H1 (cell line): ENCODE data around the gene OR51E1. TPM values are rescaled to one million over a fixed set of nuclear protein-coding genes. Genes with fewer than 3 reads are reported as not detected.

ENCODE experiments used
- CTCF ChIA-PET: fragments of 300-600 bp; sonication (Branson Sonifier 250); formaldehyde crosslinking; loops from one replicate; lab custom pipeline; 2021; ENCODE audit not compliant: partially characterized antibody; lab: Charles Lee
- POLR2A ChIA-PET: fragments of 300-600 bp; sonication (Branson Sonifier 250); formaldehyde crosslinking; loops from one replicate; lab custom pipeline; 2021; ENCODE audit warnings: inconsistent platforms; ENCODE audit not compliant: partially characterized antibody; lab: Charles Lee
- DNase-seq, 2 experiments: peaks; one replicate each; pipeline versions ENCODE4 v3.0.0 to v3.0.0-alpha.2; 2010 to 2022; ENCODE audit warnings: low spot score in 2 of 2, low read depth in 1 of 2, mixed read lengths in 1 of 2
- FAIRE-seq: peaks from 2 replicates; lab custom pipeline; 2011; peaks lifted over from hg19 to GRCh38; lab: Jason Lieb, UNC
- H2AFZ ChIP-seq: 2 replicates; pipeline ENCODE4 v1.8.1; 2012; ENCODE audit warnings: low read length, inconsistent platforms
- H2AK5ac ChIP-seq: 2 replicates; pipeline ENCODE4 v1.6.1; 2013; ENCODE audit warnings: low read depth, low read length
- H2BK120ac ChIP-seq: replicated peaks from 2 replicates; pipeline ENCODE3; 2013; ENCODE audit warnings: low read depth, low read length, inconsistent platforms
- H2BK12ac ChIP-seq: 2 replicates; pipeline ENCODE4 v1.6.1; 2013; ENCODE audit warnings: low read depth, low read length
- H2BK15ac ChIP-seq: 2 replicates; pipeline ENCODE4 v1.6.1; 2013; ENCODE audit warnings: low read length
- H2BK20ac ChIP-seq: 2 replicates; pipeline ENCODE4 v1.6.1; 2013; ENCODE audit warnings: low read length
- H2BK5ac ChIP-seq: 2 replicates; pipeline ENCODE4 v1.6.1; 2013; ENCODE audit warnings: low read depth, low read length
- H3K14ac ChIP-seq: 2 replicates; pipeline ENCODE4 v1.6.1; 2013; ENCODE audit warnings: inconsistent platforms; ENCODE audit not compliant: insufficient read length
- H3K18ac ChIP-seq: 2 replicates; pipeline ENCODE4 v1.6.1; 2013; ENCODE audit warnings: low read length; ENCODE audit errors: extremely low read depth
- H3K23ac ChIP-seq: 2 replicates; pipeline ENCODE4 v1.6.1; 2013; ENCODE audit warnings: inconsistent platforms; ENCODE audit not compliant: insufficient read length
- H3K23me2 ChIP-seq: 2 replicates; pipeline ENCODE4 v1.6.1; 2013; ENCODE audit warnings: low read depth, low read length
- H3K27ac ChIP-seq: 2 replicates; pipeline ENCODE4 v1.6.1; 2011; ENCODE audit warnings: low read depth, low read length, inconsistent platforms
- H3K27me3 ChIP-seq, 4 experiments: replicated peaks in 1 of 4; 1 replicate in 1 of 4; 2 replicates in 3 of 4; pipeline versions ENCODE4 v1.6.1 to v1.8.1; 2011 to 2013; ENCODE audit warnings: low read length in 3 of 4, mild to moderate bottlenecking in 3 of 4, inconsistent platforms in 2 of 4, mixed read lengths in 2 of 4, moderate library complexity in 1 of 4; ENCODE audit not compliant: control insufficient read depth in 3 of 4, insufficient read depth in 3 of 4; ENCODE audit errors: extremely low read depth in 1 of 4
- H3K36me3 ChIP-seq, 4 experiments: 2 replicates each; pipeline versions ENCODE4 v1.6.1 to v1.8.1; 2011 to 2013; ENCODE audit warnings: mild to moderate bottlenecking in 4 of 4, low read length in 3 of 4, moderate library complexity in 2 of 4, control low read depth in 1 of 4, inconsistent platforms in 1 of 4; ENCODE audit not compliant: insufficient read depth in 4 of 4, control insufficient read depth in 2 of 4
- H3K4ac ChIP-seq: replicated peaks from 2 replicates; pipeline ENCODE3; 2013; ENCODE audit warnings: low read length, low read depth, mixed read lengths, inconsistent platforms; ENCODE audit not compliant: insufficient read length
- H3K4me1 ChIP-seq, 4 experiments: replicated peaks in 1 of 4; 1 replicate in 1 of 4; 2 replicates in 3 of 4; pipeline versions ENCODE4 v1.6.1 to v1.8.1; 2011 to 2013; ENCODE audit warnings: low read length in 3 of 4, inconsistent platforms in 2 of 4, mixed read lengths in 1 of 4; ENCODE audit not compliant: insufficient read depth in 4 of 4, control insufficient read depth in 3 of 4
- H3K4me2 ChIP-seq, 2 experiments: 2 replicates each; pipeline versions ENCODE4 v1.6.1 to v1.8.1; 2011 to 2013; ENCODE audit warnings: low read depth in 2 of 2, low read length in 2 of 2, control low read depth in 1 of 2, inconsistent platforms in 1 of 2, mild to moderate bottlenecking in 1 of 2; ENCODE audit not compliant: insufficient read depth in 1 of 2
- H3K4me3 ChIP-seq, 4 experiments: fragments of 200-600, 300-600 bp in 1 of 4; sonication (generic), shearing (Covaris generic), sonication (Bioruptor Twin) in 1 of 4; 2 replicates each; pipeline versions ENCODE4 v1.5.1 to v1.8.1; 2011 to 2016; ENCODE audit warnings: low read length in 4 of 4, low read depth in 3 of 4, control low read depth in 2 of 4, inconsistent platforms in 2 of 4, mild to moderate bottlenecking in 2 of 4, mixed read lengths in 1 of 4, moderate library complexity in 1 of 4; ENCODE audit not compliant: insufficient read depth in 2 of 4; ENCODE audit errors: extremely low read depth in 1 of 4
- H3K56ac ChIP-seq: replicated peaks from 2 replicates; pipeline ENCODE3; 2013; ENCODE audit warnings: low read depth, mild to moderate bottlenecking, mixed read lengths, low read length, inconsistent platforms; ENCODE audit not compliant: insufficient read length
- H3K79me1 ChIP-seq: 2 replicates; pipeline ENCODE4 v1.6.1; 2013; ENCODE audit warnings: low read depth, low read length, control low read depth
- H3K79me2 ChIP-seq, 2 experiments: 2 replicates each; pipeline versions ENCODE4 v1.6.1 to v1.8.1; 2012 to 2013; ENCODE audit warnings: low read length in 2 of 2, mild to moderate bottlenecking in 2 of 2, inconsistent platforms in 1 of 2; ENCODE audit not compliant: insufficient read depth in 2 of 2, control insufficient read depth in 1 of 2
- H3K9ac ChIP-seq, 4 experiments: replicated peaks in 1 of 4; 1 replicate in 1 of 4; 2 replicates in 3 of 4; pipeline versions ENCODE4 v1.6.1 to v1.8.1; 2011 to 2013; ENCODE audit warnings: low read depth in 3 of 4, low read length in 3 of 4, control low read depth in 2 of 4, mild to moderate bottlenecking in 2 of 4, moderate library complexity in 2 of 4, inconsistent platforms in 1 of 4; ENCODE audit errors: extremely low read depth in 1 of 4
- H3K9me3 ChIP-seq, 2 experiments: 2 replicates each; pipeline versions ENCODE4 v1.6.1 to v1.8.1; 2012 to 2013; ENCODE audit warnings: mild to moderate bottlenecking in 2 of 2, moderate library complexity in 2 of 2, control low read depth in 1 of 2, inconsistent platforms in 1 of 2, low read depth in 1 of 2, low read length in 1 of 2, mixed read lengths in 1 of 2; ENCODE audit not compliant: insufficient read depth in 2 of 2
- H4K20me1 ChIP-seq, 2 experiments: replicated peaks in 1 of 2; 2 replicates each; pipeline versions ENCODE3 to v1.8.1; 2011 to 2013; ENCODE audit warnings: inconsistent platforms in 2 of 2, low read length in 2 of 2, mild to moderate bottlenecking in 1 of 2; ENCODE audit not compliant: insufficient read depth in 2 of 2, control insufficient read depth in 1 of 2
- H4K5ac ChIP-seq: 2 replicates; pipeline ENCODE4 v1.6.1; 2013; ENCODE audit warnings: low read length, low read depth, mixed read lengths, inconsistent platforms; ENCODE audit not compliant: insufficient read length
- H4K8ac ChIP-seq: 2 replicates; pipeline ENCODE4 v1.8.0; 2013; ENCODE audit warnings: mild to moderate bottlenecking, moderate library complexity, low read length, inconsistent platforms; ENCODE audit not compliant: insufficient read depth; ENCODE audit errors: extremely low read depth
- H4K91ac ChIP-seq: replicated peaks from 2 replicates; pipeline ENCODE3; 2013; ENCODE audit warnings: low read length, mixed read lengths, inconsistent platforms; ENCODE audit not compliant: insufficient read length
- BCL11A ChIP-seq, 2 experiments: IDR thresholded peaks; one replicate each; pipeline ENCODE4 v1.6.1; 2011; ENCODE audit warnings: low read depth in 2 of 2, low read length in 2 of 2, mild to moderate bottlenecking in 2 of 2
- CHD2 ChIP-seq: IDR thresholded peaks from 2 replicates; pipeline ENCODE4 v1.6.1; 2012; ENCODE audit warnings: low read length, improper control_type of control experiment
- EP300 ChIP-seq, 2 experiments: IDR thresholded peaks; 1 replicate in 1 of 2; 2 replicates in 1 of 2; pipeline ENCODE4 v1.6.1; 2011 to 2012; ENCODE audit warnings: low read depth in 2 of 2, low read length in 2 of 2, mild to moderate bottlenecking in 2 of 2, borderline replicate concordance in 1 of 2, inconsistent platforms in 1 of 2, moderate library complexity in 1 of 2
- GTF2F1 ChIP-seq: IDR thresholded peaks from 2 replicates; pipeline ENCODE4 v1.6.1; 2012; ENCODE audit warnings: low read depth, low read length, improper control_type of control experiment, borderline replicate concordance
- KDM4A ChIP-seq: IDR thresholded peaks from one replicate; pipeline ENCODE4 v1.7.1; 2012; ENCODE audit warnings: low read depth, mild to moderate bottlenecking, moderate library complexity, low read length, inconsistent platforms; ENCODE audit not compliant: severe bottlenecking
- PHF8 ChIP-seq: fragments of 200-600 bp; sonication (generic); conservative IDR thresholded peaks from 2 replicates; pipeline ENCODE4 v1.7.1; 2012; ENCODE audit warnings: low read depth, mild to moderate bottlenecking, inconsistent platforms, low read length, moderate library complexity
- POLR2A ChIP-seq, 2 experiments: IDR thresholded peaks; 1 replicate in 1 of 2; 2 replicates in 1 of 2; pipeline ENCODE4 v1.6.1; 2011; ENCODE audit warnings: low read depth in 2 of 2, low read length in 2 of 2, mild to moderate bottlenecking in 2 of 2; ENCODE audit errors: control extremely low read depth in 1 of 2
- POLR2AphosphoS5 ChIP-seq: IDR thresholded peaks from 2 replicates; pipeline ENCODE4 v1.6.1; 2011; ENCODE audit warnings: low read depth, low read length
- RAD21 ChIP-seq, 2 experiments: IDR thresholded peaks in 1 of 2; conservative IDR thresholded peaks in 1 of 2; 2 replicates each; pipeline ENCODE4 v1.6.1; 2011; ENCODE audit warnings: low read depth in 2 of 2, low read length in 2 of 2, improper control_type of control experiment in 1 of 2, inconsistent platforms in 1 of 2, mild to moderate bottlenecking in 1 of 2, moderate library complexity in 1 of 2
- RFX5 ChIP-seq: IDR thresholded peaks from 2 replicates; pipeline ENCODE4 v1.6.1; 2011; ENCODE audit warnings: low read depth, low read length, improper control_type of control experiment, borderline replicate concordance
- RXRA ChIP-seq: IDR thresholded peaks from 2 replicates; pipeline ENCODE4 v1.6.1; 2011; ENCODE audit warnings: low read depth, mild to moderate bottlenecking, low read length, moderate library complexity; ENCODE audit not compliant: insufficient read depth
- SRF ChIP-seq: IDR thresholded peaks from 2 replicates; pipeline ENCODE4 v1.6.1; 2011; ENCODE audit warnings: mild to moderate bottlenecking, low read depth, low read length, moderate library complexity
- TBP ChIP-seq: IDR thresholded peaks from 2 replicates; pipeline ENCODE4 v1.6.1; 2011; ENCODE audit warnings: low read depth, low read length, improper control_type of control experiment
- TEAD4 ChIP-seq: IDR thresholded peaks from 2 replicates; pipeline ENCODE4 v1.6.1; 2012; ENCODE audit warnings: low read depth, low read length, inconsistent platforms, mixed read lengths
- WGBS, 2 experiments: shearing (Covaris generic) in 1 of 2; methylation state at CpG; one replicate each; pipeline versions ENCODE4 v1.1.6 to v1.1.7; 2013 to 2015; ENCODE audit warnings: low lambda C conversion rate in 2 of 2, mixed read lengths in 2 of 2, inconsistent platforms in 1 of 2, low coverage in 1 of 2, missing lambda C conversion rate in 1 of 2; ENCODE audit not compliant: insufficient replicate concordance in 2 of 2, insufficient coverage in 1 of 2, insufficient read length in 1 of 2; ENCODE audit errors: extremely low coverage in 1 of 2, missing lambda C conversion rate in 1 of 2; 5-methylcytosine and 5-hydroxymethylcytosine counted together
- polyA plus RNA-seq, 7 experiments: library from polyadenylated mRNA; depleted of rRNA in 3 of 7; stranded (reverse) in 5 of 7; unstranded in 2 of 7; fragments of >200 nt in 5 of 7; fragments of 200-250 nt in 2 of 7; gene quantifications; 1 replicate in 5 of 7; 2 replicates in 1 of 7; 4 replicates in 1 of 7; pipeline versions ENCODE4 v1.2.1 to v1.2.3, GENCODE V29; 2011 to 2013; ENCODE audit warnings: missing spikeins in 2 of 7, mixed read lengths in 2 of 7
- total RNA-seq: library from RNA; stranded (reverse); fragmentation: NEBNext Ultra II Directional; extraction: Animal tissue kit (Norgen Biotek cat#: 25700); gene quantifications from 2 replicates; pipeline ENCODE4 v1.2.1, GENCODE V29; 2021
- TF ChIP-seq, protein P1 (sequence below): IDR thresholded peaks from 2 replicates; pipeline ENCODE4 v1.6.1; 2012; ENCODE audit warnings: inconsistent platforms

OR51E1 gene
- total and polyA plus RNA-seq, 2 of the 8 experiments (the other 6 are each of a cell fraction or from before 2014, with no cell fraction given): not detected

DNA sequence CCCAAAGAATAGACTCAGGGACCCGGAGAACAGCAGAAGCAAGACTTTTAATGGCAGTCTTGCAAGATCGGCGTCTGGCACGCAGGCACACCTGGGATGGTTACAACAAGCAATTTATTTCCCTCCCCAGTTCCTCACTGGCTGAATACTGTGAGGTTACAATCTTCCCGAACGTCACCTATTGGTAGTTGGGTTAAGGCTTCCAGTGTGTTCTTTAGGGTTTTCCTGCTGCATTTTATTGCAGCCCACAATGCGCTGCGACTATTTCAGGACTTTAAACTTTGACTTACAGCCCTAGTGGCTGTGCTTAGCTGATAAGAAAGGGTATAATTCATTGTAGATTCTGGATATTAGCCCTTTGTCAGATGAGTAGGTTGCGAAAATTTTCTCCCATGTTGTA, 24.3 kb upstream of the OR51E1 start:
- Histone ChIP-seq H2BK15ac (no peak overlapping the region), H3K36me3 (no peaks in the 10 kb centered on the region), H3K27me3 (no peaks in the 10 kb centered on the region), H3K79me1 (no peaks in the 10 kb centered on the region), H3K14ac (no peak overlapping the region), H3K9ac (no peak overlapping the region), H3K4me1 (no peaks in the 10 kb centered on the region), H3K27ac (no peak overlapping the region), H2BK5ac (no peak overlapping the region), H3K79me2 (no peaks in the 10 kb centered on the region), H2BK12ac (no peak overlapping the region), H4K5ac (no peak overlapping the region), H3K9me3 (no peaks in the 10 kb centered on the region), H3K23ac (no peak overlapping the region), H4K8ac (no peak overlapping the region), H3K4me2 (no peak overlapping the region), H3K4me3 (no peak overlapping the region), H2BK20ac (no peak overlapping the region), H3K23me2 (no peaks in the 10 kb centered on the region), H4K20me1 (no peaks in the 10 kb centered on the region), H4K91ac (no peak overlapping the region), H3K4ac (no peak overlapping the region), H3K18ac (no peak overlapping the region), H2BK120ac (no peak overlapping the region), H2AFZ (no peak overlapping the region), H3K56ac (no peak overlapping the region), H2AK5ac (no peak overlapping the region)
- ChIA-PET POLR2A (no interaction called here), CTCF (no interaction called here)
- WGBS, 2 experiments: 80% methylated on average over 9 of the region's 9 CpGs; no CpG with 5 or more reads in 1 of the 2 experiments
- FAIRE-seq (no peak), DNase-seq (no peak)
- no peak for TF ChIP-seq BCL11A (IDR thresholded peaks at IDR 0.05; ENCODE audit: low read depth in 2 of 2, low read length in 2 of 2)
- TF ChIP-seq RXRA: no peak
- no peak for TF ChIP-seq TBP
- no peak for TF ChIP-seq POLR2AphosphoS5
- TF ChIP-seq SRF: no peak
- no peak for TF ChIP-seq GTF2F1
- no peak for TF ChIP-seq RFX5
- TF ChIP-seq KDM4A: no peak
- TF ChIP-seq, protein P1, sequence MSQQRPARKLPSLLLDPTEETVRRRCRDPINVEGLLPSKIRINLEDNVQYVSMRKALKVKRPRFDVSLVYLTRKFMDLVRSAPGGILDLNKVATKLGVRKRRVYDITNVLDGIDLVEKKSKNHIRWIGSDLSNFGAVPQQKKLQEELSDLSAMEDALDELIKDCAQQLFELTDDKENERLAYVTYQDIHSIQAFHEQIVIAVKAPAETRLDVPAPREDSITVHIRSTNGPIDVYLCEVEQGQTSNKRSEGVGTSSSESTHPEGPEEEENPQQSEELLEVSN: no peak
- no peak for TF ChIP-seq TEAD4
- no peak for TF ChIP-seq PHF8
- TF ChIP-seq RAD21 (IDR thresholded peaks at IDR 0.05 in 1 of 2, conservative IDR thresholded peaks at IDR 0.05 in 1 of 2; ENCODE audit: low read depth in 2 of 2, low read length in 2 of 2): no peak
- TF ChIP-seq CHD2: no peak
- no peak for TF ChIP-seq POLR2A (IDR thresholded peaks at IDR 0.05; ENCODE audit: control extremely low read depth in 1 of 2, low read depth in 2 of 2, low read length in 2 of 2)
- no peak for TF ChIP-seq EP300 (IDR thresholded peaks at IDR 0.05; ENCODE audit: borderline replicate concordance in 1 of 2, low read depth in 2 of 2, low read length in 2 of 2)
